BLaER1 treated with 17β-estradiol and CSF1 and Interleukin-3, amounts not matched to agents 10 nM and 100 nM (cell line): ENCODE data around the gene PER1.

ENCODE experiments used
- H3K27ac ChIP-seq, 11 experiments: shearing (Covaris generic); formaldehyde crosslinking; 2 replicates each; pipeline ENCODE4 v1.8.1; 2022
- H3K27me3 ChIP-seq, 11 experiments: shearing (Covaris generic); formaldehyde crosslinking; 2 replicates each; pipeline ENCODE4 v1.8.1; 2022
- H3K36me3 ChIP-seq, 11 experiments: shearing (Covaris generic); formaldehyde crosslinking; 2 replicates each; pipeline ENCODE4 v1.8.1; 2022
- H3K4me1 ChIP-seq, 10 experiments: shearing (Covaris generic); formaldehyde crosslinking; 2 replicates each; pipeline ENCODE4 v1.8.1; 2022
- H3K4me2 ChIP-seq, 11 experiments: shearing (Covaris generic); formaldehyde crosslinking; 2 replicates each; pipeline ENCODE4 v1.8.1; 2022
- H3K4me3 ChIP-seq, 10 experiments: shearing (Covaris generic); formaldehyde crosslinking; 2 replicates each; pipeline ENCODE4 v1.8.1; 2022
- H3K9ac ChIP-seq, 11 experiments: shearing (Covaris generic); formaldehyde crosslinking; 2 replicates each; pipeline ENCODE4 v1.8.1; 2022
- H3K9me3 ChIP-seq, 11 experiments: shearing (Covaris generic); formaldehyde crosslinking; replicated peaks in 1 of 11; 2 replicates each; pipeline ENCODE4 v1.8.1; 2022
- H4K20me1 ChIP-seq, 11 experiments: shearing (Covaris generic); formaldehyde crosslinking; 2 replicates each; pipeline ENCODE4 v1.8.1; 2022
- Cebpa-rat ChIP-seq, 11 experiments: shearing (Covaris generic); IDR thresholded peaks; 2 replicates each; pipeline ENCODE4 v1.8.1; 2022

PER1 gene

DNA sequence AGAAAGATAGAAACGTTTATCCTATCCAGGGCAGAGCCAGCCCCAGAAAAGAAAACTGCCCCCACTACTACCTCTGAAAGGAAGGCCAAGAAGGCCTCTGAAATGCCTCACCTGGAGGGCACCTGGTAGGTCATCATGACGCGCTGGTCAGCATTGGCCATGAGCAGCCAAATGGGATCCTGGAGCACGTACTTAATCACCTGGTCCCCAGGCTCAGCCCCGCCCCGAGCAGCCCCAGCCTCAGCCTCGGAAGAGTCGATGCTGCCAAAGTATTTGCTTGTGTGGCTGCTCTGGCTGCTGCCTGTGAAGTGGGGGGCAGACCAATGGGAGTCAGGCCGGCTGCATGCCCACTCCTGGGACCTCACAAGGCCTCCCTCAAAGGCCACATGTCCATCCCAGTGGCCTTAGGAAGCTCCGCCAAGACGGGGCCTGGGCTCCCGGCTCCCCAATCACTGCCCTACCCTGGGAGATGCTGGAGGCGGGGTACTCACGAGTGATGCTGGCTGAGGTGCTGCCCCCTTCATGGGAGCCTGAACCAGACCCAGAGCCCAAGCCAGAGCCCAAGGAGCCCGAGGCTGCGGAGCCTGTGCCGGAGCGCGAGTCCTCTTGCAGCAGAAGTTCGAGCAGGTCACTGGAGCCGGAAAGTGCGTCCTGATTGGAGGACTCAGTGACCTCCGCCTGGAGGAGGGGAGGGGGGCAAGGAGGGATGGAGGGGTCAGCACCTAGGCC, 9.9 kb downstream of the PER1 start:
- Histone ChIP-seq H3K36me3 (peaks cover 65 to 79% (median 72%) of the 10 kb centered on the region in 11 experiments), H3K9me3 (no peaks in the 10 kb centered on the region), H3K27ac (no peak overlapping the region), H3K4me1 (peaks cover 17 to 24% (median 19%) of the 10 kb centered on the region in 10 experiments), H3K27me3 (no peaks in the 10 kb centered on the region), H3K9ac (no peak overlapping the region), H3K4me3 (no peak overlapping the region), H4K20me1 (peaks cover 8 to 76% (median 50%) of the 10 kb centered on the region in 11 experiments; a peak in 19 of 22 replicates), H3K4me2 (no peak overlapping the region)
- TF ChIP-seq Cebpa-rat (IDR thresholded peaks at IDR 0.05): no peak

DNA sequence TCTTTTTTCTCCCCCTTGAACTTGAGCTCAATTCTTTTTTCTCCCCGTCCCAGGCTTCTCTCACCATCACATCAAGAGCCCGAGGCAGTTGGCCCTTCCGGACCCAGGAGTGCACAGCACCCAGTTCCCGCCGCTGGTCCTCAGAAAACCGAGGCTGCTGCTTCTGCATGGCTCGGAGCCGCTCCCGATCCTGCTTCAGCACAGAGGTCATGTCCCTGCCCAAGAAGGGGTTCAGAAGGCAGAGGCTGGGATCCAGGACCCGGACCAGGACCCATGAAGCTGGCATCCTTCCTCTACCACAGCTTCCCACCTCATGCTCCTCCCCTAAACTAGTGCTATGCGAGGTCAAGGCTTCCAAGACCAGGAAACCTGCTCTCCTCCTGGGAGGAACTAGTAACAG, 10.5 kb downstream of the PER1 start:
- Histone ChIP-seq H3K36me3 (peaks cover 60 to 73% (median 66%) of the 10 kb centered on the region in 11 experiments), H3K27me3 (no peaks in the 10 kb centered on the region), H3K4me1 (peaks cover 19 to 28% (median 22%) of the 10 kb centered on the region in 10 experiments), H3K4me2 (no peak overlapping the region), H3K9ac (no peak overlapping the region), H3K27ac (no peak overlapping the region), H4K20me1 (peaks cover 8 to 70% (median 45%) of the 10 kb centered on the region in 11 experiments; a peak in 18 of 22 replicates), H3K4me3 (no peak overlapping the region), H3K9me3 (no peaks in the 10 kb centered on the region)
- TF ChIP-seq Cebpa-rat (IDR thresholded peaks at IDR 0.05): no peak

DNA sequence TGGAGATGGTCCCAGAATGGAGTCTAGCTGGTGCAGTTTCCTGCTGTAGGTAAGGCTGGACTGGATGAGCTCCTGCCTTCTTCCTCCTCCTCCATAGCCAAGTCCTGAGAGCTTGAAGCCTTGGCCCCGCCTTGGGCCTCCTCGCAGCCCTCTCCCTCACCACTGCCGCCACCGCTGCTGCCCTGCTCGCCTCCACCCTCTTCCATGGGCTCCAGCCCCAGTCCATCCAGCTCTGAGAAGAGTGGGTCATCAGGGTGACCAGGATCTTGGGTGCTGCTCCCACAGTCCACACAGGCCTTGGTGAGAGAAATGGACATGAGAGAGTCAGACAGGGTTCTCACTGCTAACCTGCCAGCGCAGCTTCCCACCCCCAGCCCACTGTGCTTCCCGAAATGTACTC, 11.2 kb downstream of the PER1 start:
- H3K27me3 ChIP-seq: no peaks in the 10 kb centered on the region
- no peak for TF ChIP-seq Cebpa-rat (IDR thresholded peaks at IDR 0.05)
- H3K4me3 ChIP-seq: no peak overlapping the region
- no peak overlapping the region; a peak in 1 of 22 replicates for H3K27ac ChIP-seq
- H3K4me1 ChIP-seq: peaks cover 19 to 28% (median 22%) of the 10 kb centered on the region in 10 experiments
- no peaks in the 10 kb centered on the region for H3K9me3 ChIP-seq
- H4K20me1 ChIP-seq: peaks cover 5 to 63% (median 38%) of the 10 kb centered on the region in 11 experiments; a peak in 16 of 22 replicates
- peaks cover 53 to 66% (median 59%) of the 10 kb centered on the region in 11 experiments for H3K36me3 ChIP-seq
- H3K9ac ChIP-seq: no peak overlapping the region; a peak in 2 of 22 replicates
- no peak overlapping the region for H3K4me2 ChIP-seq

DNA sequence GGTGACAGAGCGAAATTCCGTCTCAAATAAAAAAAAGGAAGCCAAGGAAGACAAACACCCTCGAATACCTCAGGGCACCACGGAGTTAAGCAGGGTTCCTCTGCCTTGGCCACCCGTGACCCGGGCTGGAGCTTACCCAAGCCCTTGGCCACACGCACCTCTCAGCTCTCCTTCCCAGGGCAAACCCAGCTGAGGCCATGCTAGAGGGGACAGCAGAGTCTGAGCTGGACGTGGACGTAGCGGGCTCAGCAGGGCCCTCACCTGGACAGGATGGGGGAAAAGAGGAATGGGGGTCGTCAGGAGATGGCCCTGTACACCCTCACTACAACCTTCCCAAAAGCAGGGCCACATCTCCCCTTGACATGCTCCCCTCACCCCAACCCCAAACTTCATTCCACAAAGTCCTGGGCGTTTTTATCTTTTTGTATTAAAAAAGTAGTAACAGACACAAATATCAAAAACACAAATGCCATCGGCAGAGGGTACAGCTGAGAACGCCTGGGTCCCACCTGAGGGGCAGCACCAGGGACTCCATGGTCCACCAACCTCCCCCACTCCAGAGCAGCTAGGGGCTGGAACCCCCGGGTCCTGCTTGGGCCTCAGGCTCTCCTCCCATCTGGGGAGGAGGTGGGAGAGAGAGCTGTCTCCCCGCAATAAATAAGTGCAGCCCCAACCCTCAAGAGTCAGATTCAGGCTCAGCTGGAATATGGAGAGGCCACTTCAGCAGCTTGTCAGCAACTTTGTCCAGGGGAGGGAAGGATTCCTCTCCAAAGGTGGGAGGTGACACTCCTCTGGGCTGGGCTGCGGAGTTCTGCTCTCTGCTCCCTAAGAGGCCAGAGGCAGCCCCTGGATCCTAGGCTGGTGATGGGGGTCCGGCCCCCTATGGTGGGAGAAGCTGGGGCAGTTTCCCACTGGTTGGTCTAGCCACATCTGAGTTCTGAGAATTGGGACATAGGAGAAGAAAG, 11.9 kb downstream of the PER1 start:
- no peak for TF ChIP-seq Cebpa-rat (IDR thresholded peaks at IDR 0.05)
- Histone ChIP-seq H3K4me1 (peaks cover 19 to 28% (median 22%) of the 10 kb centered on the region in 10 experiments), H4K20me1 (peaks cover 0 to 56% (median 31%) of the 10 kb centered on the region in 11 experiments; a peak in 15 of 22 replicates), H3K27me3 (no peaks in the 10 kb centered on the region), H3K36me3 (peaks cover 46 to 59% (median 52%) of the 10 kb centered on the region in 11 experiments), H3K9ac (peak overlapping the region in 2 of 11 experiments; percentile 5 to 14; a peak in 4 of 22 replicates), H3K27ac (no peak overlapping the region; a peak in 1 of 22 replicates), H3K9me3 (no peaks in the 10 kb centered on the region), H3K4me2 (peak overlapping the region in 4 of 11 experiments; percentile 82 to 94 (median 92); a peak in 5 of 22 replicates), H3K4me3 (no peak overlapping the region)

DNA sequence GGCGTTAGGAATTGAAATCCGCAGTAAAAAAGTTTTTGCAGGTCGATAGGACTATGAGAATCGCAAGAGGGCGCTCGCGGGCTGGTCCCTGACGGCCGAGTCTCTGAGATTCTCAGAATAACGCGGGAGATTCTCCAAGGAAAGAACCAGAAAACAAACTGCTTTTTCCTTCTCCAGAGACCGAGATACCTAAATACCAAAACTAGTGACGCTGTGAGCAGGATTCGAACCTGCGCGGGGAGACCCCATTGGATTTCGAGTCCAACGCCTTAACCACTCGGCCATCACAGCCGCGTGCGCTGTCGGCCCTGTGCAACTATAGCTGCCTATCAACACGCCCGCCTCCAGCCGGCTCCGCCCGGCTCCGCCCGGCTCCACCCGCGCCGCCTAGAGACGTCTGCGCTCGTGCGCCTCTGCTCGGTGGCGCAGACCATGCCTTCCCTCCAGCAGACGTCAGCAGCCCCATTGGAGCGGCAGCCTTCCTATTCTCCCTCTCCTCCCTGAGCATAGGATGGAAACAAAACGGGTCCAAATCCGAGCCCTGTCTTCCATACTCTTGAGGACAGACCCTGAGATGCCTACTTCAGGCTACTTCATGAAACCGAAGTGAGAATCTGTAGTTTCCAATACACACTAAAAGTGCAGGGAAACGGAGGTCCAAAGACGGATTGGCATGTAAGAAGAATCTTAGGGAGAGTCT, 13.4 kb downstream of the PER1 start:
- H3K4me3 ChIP-seq: peak overlapping the region; percentile 49 to 70 (median 62)
- H3K27me3 ChIP-seq: no peaks in the 10 kb centered on the region
- H3K4me1 ChIP-seq: peaks cover 19 to 28% (median 22%) of the 10 kb centered on the region in 10 experiments
- peaks cover 0 to 43% (median 22%) of the 10 kb centered on the region in 11 experiments; a peak in 15 of 22 replicates for H4K20me1 ChIP-seq
- H3K9me3 ChIP-seq: no peaks in the 10 kb centered on the region
- no peak for TF ChIP-seq Cebpa-rat (IDR thresholded peaks at IDR 0.05)
- H3K9ac ChIP-seq: peak overlapping the region; percentile 60 to 82 (median 72); a peak in 21 of 22 replicates
- peak overlapping the region; percentile 33 to 74 (median 67); a peak in 21 of 22 replicates for H3K27ac ChIP-seq
- H3K4me2 ChIP-seq: peak overlapping the region; percentile 82 to 98 (median 94)
- peaks cover 32 to 44% (median 37%) of the 10 kb centered on the region in 11 experiments for H3K36me3 ChIP-seq

DNA sequence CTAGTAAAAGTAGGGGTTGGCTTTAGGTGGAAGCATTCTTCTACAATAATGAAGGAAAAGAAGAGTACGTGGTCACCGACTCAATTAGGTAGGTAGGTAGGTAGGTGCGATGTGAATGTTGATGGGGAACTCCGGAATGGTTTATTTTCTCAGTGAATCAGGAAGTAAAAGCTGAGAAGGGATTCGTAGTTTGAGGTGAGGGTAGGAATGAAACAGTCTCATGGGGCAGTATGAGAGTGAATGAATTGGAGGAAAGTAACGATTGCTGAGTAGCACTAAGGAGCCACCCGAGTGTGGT, 13.9 kb downstream of the PER1 start:
- Histone ChIP-seq H3K27me3 (no peaks in the 10 kb centered on the region), H4K20me1 (peaks cover 0 to 41% (median 22%) of the 10 kb centered on the region in 11 experiments; a peak in 15 of 22 replicates), H3K4me1 (peaks cover 19 to 28% (median 22%) of the 10 kb centered on the region in 10 experiments), H3K36me3 (peaks cover 30 to 39% (median 34%) of the 10 kb centered on the region in 11 experiments), H3K27ac (peak overlapping the region in 10 of 11 experiments; percentile 2 to 74 (median 41); a peak in 12 of 22 replicates), H3K4me3 (peak overlapping the region; percentile 49 to 70 (median 62)), H3K9ac (peak overlapping the region; percentile 60 to 82 (median 72)), H3K4me2 (peak overlapping the region; percentile 82 to 98 (median 94)), H3K9me3 (no peaks in the 10 kb centered on the region)
- no peak for TF ChIP-seq Cebpa-rat (IDR thresholded peaks at IDR 0.05)

DNA sequence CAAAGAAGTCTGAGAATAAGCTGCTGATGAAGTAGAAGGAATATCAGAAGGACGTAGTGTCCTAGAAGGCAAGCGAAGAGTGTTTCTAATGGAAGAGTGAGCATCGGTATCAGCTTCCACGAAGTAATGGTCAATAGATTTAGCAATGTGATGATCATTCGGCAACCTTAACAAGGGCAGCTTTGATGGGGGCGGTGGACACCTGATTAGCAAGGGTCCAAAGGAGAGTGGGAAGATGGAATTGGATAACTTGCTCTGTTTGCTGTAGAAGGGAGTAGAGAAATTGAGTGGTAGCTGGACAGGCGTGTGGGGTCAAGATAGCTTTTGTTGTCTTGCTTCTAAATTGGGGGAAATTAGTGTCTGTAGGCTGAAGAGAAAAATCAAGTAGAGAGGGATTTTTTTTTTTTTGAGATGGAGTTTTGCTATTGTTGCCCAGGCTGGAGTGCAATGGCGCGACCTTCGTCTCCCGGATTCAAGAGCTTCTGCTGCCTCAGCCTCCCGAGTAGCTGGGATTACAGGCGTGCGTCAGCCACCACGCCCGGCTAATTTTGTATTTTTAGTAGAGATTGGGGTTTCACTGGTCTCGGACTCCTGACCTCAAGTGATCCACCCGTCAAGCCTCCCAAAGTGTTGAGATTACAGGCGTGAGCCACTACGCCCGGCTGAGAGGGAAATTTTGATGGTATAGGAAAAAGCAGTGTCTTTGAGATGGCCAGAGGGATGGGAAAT, 14.4 kb downstream of the PER1 start:
- no peak for TF ChIP-seq Cebpa-rat (IDR thresholded peaks at IDR 0.05)
- H3K36me3 ChIP-seq: peaks cover 27 to 34% (median 31%) of the 10 kb centered on the region in 11 experiments
- H3K9me3 ChIP-seq: no peaks in the 10 kb centered on the region
- peak overlapping the region; percentile 82 to 98 (median 94) for H3K4me2 ChIP-seq
- H3K4me3 ChIP-seq: peak overlapping the region; percentile 49 to 70 (median 62)
- peaks cover 0 to 39% (median 22%) of the 10 kb centered on the region in 11 experiments; a peak in 15 of 22 replicates for H4K20me1 ChIP-seq
- peak overlapping the region; percentile 60 to 82 (median 72) for H3K9ac ChIP-seq
- peak overlapping the region in 9 of 11 experiments; percentile 2 to 74 (median 27); a peak in 10 of 22 replicates for H3K27ac ChIP-seq
- H3K27me3 ChIP-seq: no peaks in the 10 kb centered on the region
- H3K4me1 ChIP-seq: peaks cover 19 to 28% (median 22%) of the 10 kb centered on the region in 10 experiments
